ENCODE results near the gene ANP32A.

DNA sequence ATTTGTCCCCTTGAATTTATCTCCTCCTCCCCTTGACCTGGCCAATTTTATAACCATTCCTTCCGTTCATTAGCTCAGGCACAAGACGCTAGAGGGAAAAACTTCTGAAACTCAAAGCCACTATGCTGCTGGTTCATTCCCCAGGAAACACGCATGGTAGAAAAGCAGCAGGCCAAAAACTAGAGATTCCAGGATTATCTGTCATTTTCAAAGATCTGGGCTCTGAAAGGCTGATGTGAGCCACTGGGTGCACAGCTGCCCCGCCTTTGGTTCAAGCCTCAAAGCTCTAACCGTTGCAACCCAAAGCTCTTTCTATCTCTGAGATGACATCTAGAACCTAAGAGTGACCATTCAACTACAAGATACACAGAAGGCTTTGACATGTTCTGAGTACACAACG is 6.1 kb downstream of the ANP32A start:
- TF ChIP-seq, protein P1, sequence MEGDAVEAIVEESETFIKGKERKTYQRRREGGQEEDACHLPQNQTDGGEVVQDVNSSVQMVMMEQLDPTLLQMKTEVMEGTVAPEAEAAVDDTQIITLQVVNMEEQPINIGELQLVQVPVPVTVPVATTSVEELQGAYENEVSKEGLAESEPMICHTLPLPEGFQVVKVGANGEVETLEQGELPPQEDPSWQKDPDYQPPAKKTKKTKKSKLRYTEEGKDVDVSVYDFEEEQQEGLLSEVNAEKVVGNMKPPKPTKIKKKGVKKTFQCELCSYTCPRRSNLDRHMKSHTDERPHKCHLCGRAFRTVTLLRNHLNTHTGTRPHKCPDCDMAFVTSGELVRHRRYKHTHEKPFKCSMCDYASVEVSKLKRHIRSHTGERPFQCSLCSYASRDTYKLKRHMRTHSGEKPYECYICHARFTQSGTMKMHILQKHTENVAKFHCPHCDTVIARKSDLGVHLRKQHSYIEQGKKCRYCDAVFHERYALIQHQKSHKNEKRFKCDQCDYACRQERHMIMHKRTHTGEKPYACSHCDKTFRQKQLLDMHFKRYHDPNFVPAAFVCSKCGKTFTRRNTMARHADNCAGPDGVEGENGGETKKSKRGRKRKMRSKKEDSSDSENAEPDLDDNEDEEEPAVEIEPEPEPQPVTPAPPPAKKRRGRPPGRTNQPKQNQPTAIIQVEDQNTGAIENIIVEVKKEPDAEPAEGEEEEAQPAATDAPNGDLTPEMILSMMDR (conservative IDR thresholded peaks at IDR 0.05 in 1 of 2, IDR thresholded peaks at IDR 0.05 in 1 of 2; ENCODE audit: extremely low read depth in 1 of 2, insufficient read depth in 1 of 2, low read depth in 1 of 2, low read length in 2 of 2): no peak
- no peak for TF ChIP-seq EZH2 (IDR thresholded peaks at IDR 0.05; ENCODE audit: borderline replicate concordance, low read length)

Measured in mammary epithelial cell (primary cell).